AG10803 (cell line): ENCODE data around the gene CDH4.

Experiments
- DNase-seq: peaks from one replicate; pipeline ENCODE4 v3.0.0; 2010; ENCODE audit warnings: low read depth
- H3K4me3 ChIP-seq: 2 replicates; pipeline ENCODE4 v1.5.1; 2011; ENCODE audit warnings: mild to moderate bottlenecking, low read length, control low read depth
- CTCF ChIP-seq: conservative IDR thresholded peaks from 2 replicates; pipeline ENCODE4 v1.5.1; 2011; ENCODE audit warnings: mild to moderate bottlenecking, low read length, control low read depth, inconsistent platforms

Gene CDH4

GRCh38 chr20:61314326-61315010 lies 62.4 kb downstream of the CDH4 start:
- H3K4me3 ChIP-seq = no peak overlapping the region
- TF ChIP-seq CTCF = no peak
- DNase-seq = no peak

- no peak for TF ChIP-seq CTCF
- H3K4me3 ChIP-seq = no peak overlapping the region
- DNase-seq = no peak
Measured at GRCh38 chr20:61315319-61315718, 63.3 kb downstream of the CDH4 start.

- no peak for TF ChIP-seq CTCF
- no peak for DNase-seq
- no peak overlapping the region for H3K4me3 ChIP-seq
Measured at GRCh38 chr20:61316346-61316745, 64.3 kb downstream of the CDH4 start.

- no peak overlapping the region for H3K4me3 ChIP-seq
- peak; percentile 34 for DNase-seq
- no peak for TF ChIP-seq CTCF
Measured at GRCh38 chr20:61317966-61318530, 66.0 kb downstream of the CDH4 start.

GRCh38 chr20:61320691-61321425 lies 68.8 kb downstream of the CDH4 start:
- no peak for TF ChIP-seq CTCF
- no peak overlapping the region for H3K4me3 ChIP-seq
- DNase-seq = no peak

- TF ChIP-seq CTCF = no peak
- no peak for DNase-seq
Measured at GRCh38 chr20:61321481-61321880, 69.4 kb downstream of the CDH4 start.

More at GRCh38 chr20:61321481-61321880, 69.4 kb downstream of the CDH4 start:
- H3K4me3 ChIP-seq = no peak overlapping the region
